GM23338 (cell line): ENCODE measurements around the gene FUBP1. TPM values are rescaled to one million over a fixed set of nuclear protein-coding genes. Genes with fewer than 3 reads are reported as not detected.

Experiments used
- ATAC-seq: fragments of 200-7000 bp; cut with Tn5 transposase; 3 replicates; pipeline ENCODE4 v1.9.1; 2020
- DNase-seq: peaks from one replicate; pipeline ENCODE4 v3.0.0-alpha.2; 2015; ENCODE audit warnings: low spot score
- H2AFZ ChIP-seq: fragments of 200-600 bp; sonication (generic); 2 replicates; pipeline ENCODE4 v1.8.0; 2016; ENCODE audit warnings: antibody characterized with exemption, mild to moderate bottlenecking, moderate library complexity
- H3F3A ChIP-seq: fragments of 200-600 bp; sonication (generic); replicated peaks from 2 replicates; pipeline ENCODE4 v1.8.0; 2017; ENCODE audit warnings: antibody characterized with exemption, mixed run types, low read depth
- H3K27ac ChIP-seq: fragments of 200-600 bp; sonication (generic); 2 replicates; pipeline ENCODE4 v1.6.1; 2016; ENCODE audit warnings: low read depth
- H3K27me3 ChIP-seq: fragments of 200-600 bp; sonication (generic); 2 replicates; pipeline ENCODE4 v1.8.0; 2016; ENCODE audit warnings: mild to moderate bottlenecking, mixed run types, moderate library complexity; ENCODE audit not compliant: insufficient read depth
- H3K36me3 ChIP-seq: fragments of 200-600 bp; sonication (generic); 2 replicates; pipeline ENCODE4 v1.8.0; 2016; ENCODE audit warnings: mild to moderate bottlenecking; ENCODE audit not compliant: insufficient read depth
- H3K4me1 ChIP-seq: fragments of 200-600 bp; sonication (generic); 2 replicates; pipeline ENCODE4 v1.8.0; 2016; ENCODE audit warnings: mild to moderate bottlenecking, moderate library complexity; ENCODE audit not compliant: insufficient read depth
- H3K4me2 ChIP-seq: fragments of 200-600 bp; sonication (generic); 2 replicates; pipeline ENCODE4 v1.7.1; 2017; ENCODE audit warnings: mixed run types
- H3K4me3 ChIP-seq: fragments of 200-600 bp; sonication (generic); 2 replicates; pipeline ENCODE4 v1.6.1; 2016; ENCODE audit warnings: mixed run types
- H3K79me2 ChIP-seq: fragments of 200-600 bp; sonication (generic); replicated peaks from 2 replicates; pipeline ENCODE4 v1.8.0; 2017; ENCODE audit warnings: mild to moderate bottlenecking; ENCODE audit not compliant: insufficient read depth
- H3K9me2 ChIP-seq: fragments of 200-600 bp; sonication (generic); 2 replicates; pipeline ENCODE4 v1.8.0; 2017; ENCODE audit not compliant: insufficient read depth
- H4K20me1 ChIP-seq: fragments of 200-600 bp; sonication (generic); replicated peaks from 2 replicates; pipeline ENCODE4 v1.8.0; 2017; ENCODE audit warnings: mild to moderate bottlenecking; ENCODE audit not compliant: insufficient read depth
- H3K27ac Mint-ChIP-seq: 2 replicates; pipeline ENCODE4 v1.8.0; 2020; ENCODE audit warnings: inconsistent platforms, mild to moderate bottlenecking, moderate library complexity, mixed read lengths
- H3K27me3 Mint-ChIP-seq: 3 replicates; pipeline ENCODE4 v1.8.0; 2022; ENCODE audit warnings: low read depth, mild to moderate bottlenecking, moderate library complexity, mixed read lengths, inconsistent platforms; ENCODE audit not compliant: insufficient read depth, poor library complexity
- H3K36me3 Mint-ChIP-seq: 3 replicates; pipeline ENCODE4 v1.8.0; 2021; ENCODE audit warnings: low read depth, mild to moderate bottlenecking, inconsistent platforms, moderate library complexity, mixed read lengths
- H3K4me1 Mint-ChIP-seq: 3 replicates; pipeline ENCODE4 v1.8.0; 2020; ENCODE audit warnings: mild to moderate bottlenecking, inconsistent platforms, mixed read lengths
- H3K4me3 Mint-ChIP-seq: 3 replicates; pipeline ENCODE4 v1.8.0; 2021; ENCODE audit warnings: moderate library complexity, mild to moderate bottlenecking, inconsistent platforms, mixed read lengths
- H3K9me3 Mint-ChIP-seq: 3 replicates; pipeline ENCODE4 v1.8.0; 2020; ENCODE audit warnings: moderate library complexity, mild to moderate bottlenecking, inconsistent platforms, mixed read lengths
- CREB1 ChIP-seq: fragments of 250-450 bp; sonication (Bioruptor Pico); IDR thresholded peaks from 2 replicates; pipeline ENCODE4 v1.5.0; 2020; ENCODE audit warnings: low read depth, mild to moderate bottlenecking, moderate library complexity
- CTCF ChIP-seq, 2 experiments: fragments of 200-600 bp in 1 of 2; sonication (generic) in 1 of 2; conservative IDR thresholded peaks; 2 replicates each; pipeline versions ENCODE4 v1.5.1 to v1.6.1; 2016 to 2017; ENCODE audit warnings: antibody characterized with exemption in 2 of 2, low read depth in 2 of 2, mild to moderate bottlenecking in 2 of 2, moderate library complexity in 1 of 2
- ETS1 ChIP-seq: IDR thresholded peaks from 2 replicates; pipeline ENCODE4 v1.6.1; 2016; ENCODE audit warnings: antibody characterized with exemption
- EZH2 ChIP-seq: fragments of 200-600 bp; sonication (generic); IDR thresholded peaks from one replicate; pipeline ENCODE4 v1.8.0; 2017; ENCODE audit warnings: antibody characterized with exemption, mild to moderate bottlenecking, low read depth; ENCODE audit not compliant: unreplicated experiment
- EZH2phosphoT487 ChIP-seq: fragments of 200-600 bp; sonication (generic); IDR thresholded peaks from one replicate; pipeline ENCODE4 v1.8.1; 2018; ENCODE audit warnings: antibody characterized with exemption; ENCODE audit not compliant: unreplicated experiment
- JUNB ChIP-seq: IDR thresholded peaks from one replicate; pipeline ENCODE4 v1.6.1; 2016; ENCODE audit warnings: antibody characterized with exemption; ENCODE audit not compliant: unreplicated experiment
- NANOG ChIP-seq: IDR thresholded peaks from 2 replicates; pipeline ENCODE4 v1.6.1; 2016; ENCODE audit warnings: antibody characterized with exemption, borderline replicate concordance
- POLR2AphosphoS5 ChIP-seq: IDR thresholded peaks from 2 replicates; pipeline ENCODE4 v1.6.1; 2016; ENCODE audit warnings: antibody characterized with exemption, low read depth
- STAT1 ChIP-seq: IDR thresholded peaks from one replicate; pipeline ENCODE4 v1.6.1; 2016; ENCODE audit warnings: antibody characterized with exemption; ENCODE audit not compliant: unreplicated experiment
- ZNF114 ChIP-seq: fragments of 250-450 bp; sonication (Bioruptor Pico); IDR thresholded peaks from 2 replicates; pipeline ENCODE4 v1.5.0; 2020; ENCODE audit warnings: mild to moderate bottlenecking, moderate library complexity
- ZNF331 ChIP-seq: fragments of 250-450 bp; sonication (Bioruptor Pico); IDR thresholded peaks from 2 replicates; pipeline ENCODE4 v1.5.0; 2020; ENCODE audit warnings: low read depth, mild to moderate bottlenecking, moderate library complexity
- ZNF462 ChIP-seq: fragments of 250-450 bp; sonication (Bioruptor Pico); IDR thresholded peaks from 2 replicates; pipeline ENCODE4 v1.5.0; 2020; ENCODE audit warnings: mild to moderate bottlenecking, moderate library complexity
- polyA plus RNA-seq: library from polyadenylated mRNA; unstranded; fragments of >200 nt; fragmentation: Nextera tagmentation; extraction: Ambion mirVana; gene quantifications from 2 replicates; pipeline ENCODE4 v1.2.1, GENCODE V29; 2016
- total RNA-seq: library from RNA; depleted of rRNA; stranded (reverse); fragments of >200 nt; shearing (Covaris generic); gene quantifications from 2 replicates; pipeline ENCODE4 v1.2.3, GENCODE V29; 2014
- TF ChIP-seq, protein P1 (sequence below): IDR thresholded peaks from one replicate; pipeline ENCODE4 v1.6.1; 2018; ENCODE audit warnings: antibody characterized with exemption; ENCODE audit not compliant: unreplicated experiment

FUBP1 gene
- total and polyA plus RNA-seq, 2 experiments from 2014 or later, result 212 to 308 TPM

GRCh38 chr1:78019024-78019423 is 40.2 kb upstream of the FUBP1 start (continued):
- TF ChIP-seq CREB1 (CRISPR knock-in tag), result no peak
- TF ChIP-seq, protein P1, sequence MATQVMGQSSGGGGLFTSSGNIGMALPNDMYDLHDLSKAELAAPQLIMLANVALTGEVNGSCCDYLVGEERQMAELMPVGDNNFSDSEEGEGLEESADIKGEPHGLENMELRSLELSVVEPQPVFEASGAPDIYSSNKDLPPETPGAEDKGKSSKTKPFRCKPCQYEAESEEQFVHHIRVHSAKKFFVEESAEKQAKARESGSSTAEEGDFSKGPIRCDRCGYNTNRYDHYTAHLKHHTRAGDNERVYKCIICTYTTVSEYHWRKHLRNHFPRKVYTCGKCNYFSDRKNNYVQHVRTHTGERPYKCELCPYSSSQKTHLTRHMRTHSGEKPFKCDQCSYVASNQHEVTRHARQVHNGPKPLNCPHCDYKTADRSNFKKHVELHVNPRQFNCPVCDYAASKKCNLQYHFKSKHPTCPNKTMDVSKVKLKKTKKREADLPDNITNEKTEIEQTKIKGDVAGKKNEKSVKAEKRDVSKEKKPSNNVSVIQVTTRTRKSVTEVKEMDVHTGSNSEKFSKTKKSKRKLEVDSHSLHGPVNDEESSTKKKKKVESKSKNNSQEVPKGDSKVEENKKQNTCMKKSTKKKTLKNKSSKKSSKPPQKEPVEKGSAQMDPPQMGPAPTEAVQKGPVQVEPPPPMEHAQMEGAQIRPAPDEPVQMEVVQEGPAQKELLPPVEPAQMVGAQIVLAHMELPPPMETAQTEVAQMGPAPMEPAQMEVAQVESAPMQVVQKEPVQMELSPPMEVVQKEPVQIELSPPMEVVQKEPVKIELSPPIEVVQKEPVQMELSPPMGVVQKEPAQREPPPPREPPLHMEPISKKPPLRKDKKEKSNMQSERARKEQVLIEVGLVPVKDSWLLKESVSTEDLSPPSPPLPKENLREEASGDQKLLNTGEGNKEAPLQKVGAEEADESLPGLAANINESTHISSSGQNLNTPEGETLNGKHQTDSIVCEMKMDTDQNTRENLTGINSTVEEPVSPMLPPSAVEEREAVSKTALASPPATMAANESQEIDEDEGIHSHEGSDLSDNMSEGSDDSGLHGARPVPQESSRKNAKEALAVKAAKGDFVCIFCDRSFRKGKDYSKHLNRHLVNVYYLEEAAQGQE, result no peak

DNA sequence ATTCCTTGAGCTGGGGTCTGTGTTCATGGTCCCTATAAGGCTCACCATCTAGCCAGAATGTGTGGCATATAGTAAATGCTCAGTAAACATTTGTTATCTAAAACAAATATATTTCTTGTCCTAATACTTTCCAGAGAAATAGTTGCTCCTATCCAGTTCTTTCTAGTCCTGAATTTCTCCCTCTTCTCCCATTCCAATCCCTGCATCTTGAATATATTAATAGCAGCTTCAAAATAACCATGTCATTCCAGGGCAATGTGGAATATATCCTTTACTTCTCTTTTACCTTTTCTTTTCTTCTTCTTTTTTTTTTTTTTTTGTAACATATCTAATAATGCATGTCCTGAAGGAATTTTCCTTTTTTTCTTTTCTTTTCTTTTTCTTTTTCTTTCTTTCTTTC is 36.3 kb upstream of the FUBP1 start:
- no peak overlapping the region for H3K4me3 ChIP-seq
- no peak overlapping the region for H3K4me2 ChIP-seq
- H3K36me3 ChIP-seq, result no peaks in the 10 kb centered on the region
- H3K79me2 ChIP-seq, result no peaks in the 10 kb centered on the region
- H3K4me1 ChIP-seq, result no peaks in the 10 kb centered on the region
- no peak overlapping the region for H3K27ac ChIP-seq
- Mint-ChIP-seq H3K27ac (no peak overlapping the region), H3K36me3 (peaks cover 2% of the 10 kb centered on the region; the same call in 1 of the 3 replicates), H3K4me3 (no peak overlapping the region), H3K9me3 (no peaks in the 10 kb centered on the region), H3K4me1 (no peaks in the 10 kb centered on the region), H3K27me3 (peaks cover 2% of the 10 kb centered on the region)
- no peak overlapping the region for H2AFZ ChIP-seq
- H3F3A ChIP-seq, result no peaks in the 10 kb centered on the region
- ATAC-seq, result no peak
- no peaks in the 10 kb centered on the region for H4K20me1 ChIP-seq
- H3K27me3 ChIP-seq, result no peaks in the 10 kb centered on the region
- no peaks in the 10 kb centered on the region for H3K9me2 ChIP-seq
- DNase-seq, result no peak
- TF ChIP-seq JUNB, result no peak
- TF ChIP-seq ETS1, result no peak
- TF ChIP-seq ZNF331 (CRISPR knock-in tag), result no peak
- no peak for TF ChIP-seq STAT1
- TF ChIP-seq CTCF (conservative IDR thresholded peaks at IDR 0.05; ENCODE audit: low read depth in 2 of 2), result no peak
- no peak for TF ChIP-seq ZNF114 (CRISPR knock-in tag)
- no peak for TF ChIP-seq ZNF462 (CRISPR knock-in tag)
- TF ChIP-seq POLR2AphosphoS5, result no peak
- TF ChIP-seq EZH2, result no peak
- no peak for TF ChIP-seq CREB1 (CRISPR knock-in tag)
- no peak for TF ChIP-seq EZH2phosphoT487
- no peak for TF ChIP-seq NANOG
